GM12864 (cell line): ENCODE results near the gene YTHDF1.

Experiments used
- DNase-seq: peaks from one replicate; pipeline ENCODE4 v3.0.0-alpha.2; 2011; ENCODE audit warnings: low read depth
- H3K4me3 ChIP-seq: 2 replicates; pipeline ENCODE4 v1.5.1; 2011; ENCODE audit warnings: mild to moderate bottlenecking, low read depth, low read length, control low read depth
- TF ChIP-seq, protein P1 (sequence below): IDR thresholded peaks from 2 replicates; pipeline ENCODE4 v1.5.1; 2011; ENCODE audit warnings: low read depth, mild to moderate bottlenecking, moderate library complexity, low read length, control low read depth, inconsistent platforms; ENCODE audit errors: missing control alignments

YTHDF1 gene

DNA sequence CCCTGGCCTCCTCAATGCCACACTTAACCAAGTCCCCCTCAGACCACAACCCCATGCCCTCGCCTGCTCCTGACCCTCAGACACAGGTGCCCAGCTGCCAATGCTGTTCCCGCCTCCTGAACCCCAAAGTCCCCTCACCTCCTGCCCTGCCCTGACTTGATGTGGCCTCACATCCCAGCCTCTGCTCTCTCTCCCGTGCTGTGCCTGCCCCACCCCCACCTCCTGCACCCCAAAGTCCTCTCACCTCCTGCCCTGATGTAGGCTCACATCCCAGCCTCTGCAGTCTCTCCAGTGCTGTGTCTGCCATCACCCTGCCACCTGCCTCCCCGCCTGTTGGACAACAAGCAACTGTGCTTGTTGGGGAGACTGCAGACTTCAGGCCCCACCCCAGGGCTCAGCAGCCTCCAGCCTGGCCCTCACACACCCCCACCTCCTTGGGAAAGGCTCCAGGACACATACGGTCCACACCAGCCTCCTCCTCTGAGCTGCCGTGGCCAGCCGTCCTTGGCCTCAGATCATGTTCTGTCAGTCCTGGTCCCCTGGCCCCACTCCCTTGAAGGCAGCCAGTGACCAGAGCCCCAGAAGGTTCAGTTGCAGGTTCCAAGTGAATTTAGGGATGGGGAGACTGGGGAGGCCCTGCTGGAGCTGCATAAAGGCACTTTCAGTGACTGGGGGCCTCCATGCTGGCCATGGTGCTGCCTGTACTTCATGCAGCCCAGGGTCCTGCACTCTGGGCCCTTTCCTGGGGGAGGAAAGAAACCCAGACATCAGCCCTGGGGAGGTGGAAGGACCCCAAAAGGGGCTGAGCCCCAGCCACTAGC is 28.4 kb downstream of the YTHDF1 start:
- no peak overlapping the region for H3K4me3 ChIP-seq
- TF ChIP-seq, protein P1, sequence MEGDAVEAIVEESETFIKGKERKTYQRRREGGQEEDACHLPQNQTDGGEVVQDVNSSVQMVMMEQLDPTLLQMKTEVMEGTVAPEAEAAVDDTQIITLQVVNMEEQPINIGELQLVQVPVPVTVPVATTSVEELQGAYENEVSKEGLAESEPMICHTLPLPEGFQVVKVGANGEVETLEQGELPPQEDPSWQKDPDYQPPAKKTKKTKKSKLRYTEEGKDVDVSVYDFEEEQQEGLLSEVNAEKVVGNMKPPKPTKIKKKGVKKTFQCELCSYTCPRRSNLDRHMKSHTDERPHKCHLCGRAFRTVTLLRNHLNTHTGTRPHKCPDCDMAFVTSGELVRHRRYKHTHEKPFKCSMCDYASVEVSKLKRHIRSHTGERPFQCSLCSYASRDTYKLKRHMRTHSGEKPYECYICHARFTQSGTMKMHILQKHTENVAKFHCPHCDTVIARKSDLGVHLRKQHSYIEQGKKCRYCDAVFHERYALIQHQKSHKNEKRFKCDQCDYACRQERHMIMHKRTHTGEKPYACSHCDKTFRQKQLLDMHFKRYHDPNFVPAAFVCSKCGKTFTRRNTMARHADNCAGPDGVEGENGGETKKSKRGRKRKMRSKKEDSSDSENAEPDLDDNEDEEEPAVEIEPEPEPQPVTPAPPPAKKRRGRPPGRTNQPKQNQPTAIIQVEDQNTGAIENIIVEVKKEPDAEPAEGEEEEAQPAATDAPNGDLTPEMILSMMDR, result no peak
- DNase-seq, result no peak

DNA sequence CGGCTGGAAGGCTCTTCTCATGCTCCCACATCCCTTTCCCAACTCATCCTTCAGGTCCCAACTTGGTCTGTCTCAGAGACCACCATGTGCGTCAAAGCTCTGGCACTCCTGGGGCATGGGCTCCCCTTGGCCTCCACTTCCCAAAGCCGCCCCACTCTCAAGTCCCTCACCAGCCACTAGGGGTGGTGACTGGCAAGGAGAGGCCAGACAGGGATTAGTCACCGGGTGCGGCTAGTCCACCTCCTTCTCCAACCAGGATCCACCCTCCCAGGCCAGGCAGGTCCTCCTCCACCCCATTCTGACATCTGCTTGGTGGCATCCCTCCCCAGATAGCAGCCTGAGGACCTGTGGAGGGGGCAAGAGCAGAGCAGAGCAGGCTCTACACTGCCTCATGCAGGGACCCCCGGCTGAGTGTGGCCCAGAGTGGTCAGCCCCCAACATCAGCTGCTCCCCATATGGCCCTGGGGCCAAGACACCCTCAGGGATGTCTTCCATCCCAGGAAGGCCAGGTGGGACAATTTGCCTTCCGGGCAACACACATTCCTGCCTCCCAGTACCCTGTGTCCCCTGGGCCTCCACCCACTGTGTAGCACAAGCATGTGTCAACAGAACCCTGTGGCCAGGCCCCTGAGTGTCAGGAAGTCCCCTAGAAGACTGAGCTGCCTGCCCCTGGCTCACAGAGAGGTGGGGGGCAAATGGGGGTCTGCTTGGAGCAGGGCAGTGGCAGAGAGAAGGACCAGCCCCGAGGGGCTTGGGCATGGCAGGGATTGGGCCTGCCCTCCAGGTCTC is 29.2 kb downstream of the YTHDF1 start:
- no peak overlapping the region for H3K4me3 ChIP-seq
- DNase-seq, result no peak
- TF ChIP-seq, protein P1, result peak; percentile 2

DNA sequence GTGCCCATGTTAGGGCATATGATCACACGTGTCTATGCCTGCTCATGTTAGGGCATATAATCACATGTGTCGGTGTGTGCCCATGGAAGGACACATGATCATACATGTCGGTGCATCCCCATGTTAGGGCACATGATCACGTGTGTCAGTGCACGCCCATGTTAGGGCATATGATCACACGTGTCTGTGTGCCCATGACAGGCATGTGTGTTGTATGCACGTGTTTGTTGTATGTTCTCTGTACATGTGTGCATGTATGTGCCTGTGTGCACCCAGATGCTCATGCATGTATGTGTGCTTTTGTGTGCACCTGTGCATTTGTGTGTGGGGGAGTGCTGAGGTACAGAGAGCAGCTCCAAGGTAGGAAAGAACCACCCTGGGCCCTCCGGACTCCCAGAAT is 29.8 kb downstream of the YTHDF1 start:
- H3K4me3 ChIP-seq, result no peak overlapping the region
- no peak for DNase-seq
- TF ChIP-seq, protein P1, result no peak

DNA sequence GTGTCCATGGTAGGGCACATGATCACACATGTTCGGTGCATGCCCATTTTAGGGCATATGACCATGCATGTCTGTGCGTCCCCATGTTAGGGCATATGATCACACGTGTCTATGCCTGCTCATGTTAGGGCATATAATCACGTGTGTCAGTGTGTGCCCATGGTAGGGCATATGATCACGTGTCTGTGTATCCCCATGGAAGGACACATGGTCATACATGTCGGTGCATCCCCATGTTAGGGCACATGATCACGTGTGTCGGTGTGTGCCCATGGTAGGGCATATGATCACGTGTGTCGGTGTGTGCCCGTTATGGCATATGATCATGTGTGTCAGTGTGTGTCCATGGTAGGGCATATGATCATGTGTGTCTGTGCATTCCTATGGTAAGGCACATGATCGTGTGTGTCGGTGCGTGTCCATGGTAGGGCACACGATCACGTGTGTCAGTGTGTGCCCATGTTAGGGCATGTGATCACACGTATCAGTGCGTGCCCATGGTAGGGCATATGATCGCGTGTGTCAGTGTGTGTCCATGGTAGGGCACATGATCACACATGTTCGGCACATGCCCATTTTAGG is 30.6 kb downstream of the YTHDF1 start:
- TF ChIP-seq, protein P1, result no peak
- DNase-seq, result no peak
- no peak overlapping the region for H3K4me3 ChIP-seq

DNA sequence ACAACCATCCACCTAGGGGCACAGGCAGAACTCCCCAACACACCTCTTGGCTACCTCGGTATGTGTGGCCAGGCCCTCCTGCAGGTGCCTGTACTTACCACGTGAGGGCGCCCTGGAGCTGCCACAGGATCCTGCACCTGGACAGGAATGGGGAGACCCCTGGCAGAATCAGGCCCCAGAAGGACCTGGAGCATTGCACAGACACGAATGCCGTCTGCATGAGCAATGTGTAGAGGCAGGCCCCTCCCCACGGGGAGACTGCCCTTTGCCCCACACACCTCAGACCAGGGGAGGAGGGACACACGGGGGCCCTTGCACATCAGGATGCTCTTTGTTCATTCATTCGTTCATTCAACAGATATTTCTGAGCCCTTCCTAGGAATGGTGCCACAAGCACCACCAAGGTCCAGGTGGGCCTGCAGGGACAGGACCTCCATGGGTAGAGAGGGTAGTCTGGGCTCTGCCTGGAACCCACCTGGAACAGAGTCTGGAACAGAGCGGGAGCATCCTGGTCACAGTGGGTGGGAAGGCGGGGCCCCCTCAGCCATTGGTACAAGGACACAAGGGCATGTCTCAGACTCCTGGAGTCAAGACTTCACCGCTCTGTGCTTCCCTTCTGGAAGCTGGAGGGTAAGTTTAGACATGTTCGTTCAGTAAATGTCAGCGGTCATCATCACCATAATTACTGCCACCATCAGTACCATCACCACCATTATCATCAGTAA is 32.3 kb downstream of the YTHDF1 start:
- peak; percentile 4 for DNase-seq
- TF ChIP-seq, protein P1, result peak; percentile 90
- H3K4me3 ChIP-seq, result no peak overlapping the region

DNA sequence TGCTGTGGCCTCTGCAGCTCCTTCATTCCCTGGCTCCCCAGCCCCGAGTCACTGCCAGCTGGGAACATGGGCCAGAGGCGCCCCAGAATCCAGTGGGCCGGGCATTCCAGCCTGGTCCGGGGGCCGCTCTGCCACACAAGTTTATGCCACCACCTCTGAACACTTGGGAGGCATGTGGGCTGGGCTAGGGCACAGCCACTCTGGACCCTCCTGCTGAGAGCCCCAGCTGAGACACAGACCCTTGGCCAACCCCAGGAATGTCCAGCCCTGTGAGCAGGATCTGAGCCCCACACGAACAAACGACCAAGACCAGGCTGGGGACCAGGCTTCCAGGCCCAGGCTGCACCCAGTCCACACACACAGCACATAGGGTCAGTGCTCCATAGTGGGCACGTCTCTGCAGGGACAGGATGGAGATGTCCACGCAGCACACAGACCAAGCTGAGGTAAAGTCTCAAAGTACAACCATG is 33.0 kb downstream of the YTHDF1 start:
- no peak overlapping the region for H3K4me3 ChIP-seq
- DNase-seq, result no peak
- TF ChIP-seq, protein P1, result no peak
